GM13977 (cell line): ENCODE results near the gene ZSCAN5A.
"Not testable (repeated sequence)": the region's sequence is repeated elsewhere in the genome, so short reads cannot be mapped to it uniquely, and the experiment has no call there.

Experiments
- DNase-seq: peaks from one replicate; pipeline ENCODE4 v3.0.0; 2012; ENCODE audit warnings: low spot score
- in situ Hi-C: fragments of 300-500 bp; cut with MboI; formaldehyde crosslinking; loops from one replicate; pipeline ENCODE4 v1.12.0; 2022; ENCODE audit warnings: low sequenced_read_pairs, low pct_unique_long_range_greater_than_20kb, mixed read lengths, inconsistent platforms; ENCODE audit not compliant: unreplicated experiment
- TF ChIP-seq, protein P1 (sequence below): IDR thresholded peaks from 2 replicates; pipeline ENCODE4 v1.5.1; 2012; ENCODE audit warnings: mild to moderate bottlenecking, control low read depth; ENCODE audit not compliant: insufficient read depth; ENCODE audit errors: extremely low read depth, missing control alignments

ZSCAN5A gene

DNA sequence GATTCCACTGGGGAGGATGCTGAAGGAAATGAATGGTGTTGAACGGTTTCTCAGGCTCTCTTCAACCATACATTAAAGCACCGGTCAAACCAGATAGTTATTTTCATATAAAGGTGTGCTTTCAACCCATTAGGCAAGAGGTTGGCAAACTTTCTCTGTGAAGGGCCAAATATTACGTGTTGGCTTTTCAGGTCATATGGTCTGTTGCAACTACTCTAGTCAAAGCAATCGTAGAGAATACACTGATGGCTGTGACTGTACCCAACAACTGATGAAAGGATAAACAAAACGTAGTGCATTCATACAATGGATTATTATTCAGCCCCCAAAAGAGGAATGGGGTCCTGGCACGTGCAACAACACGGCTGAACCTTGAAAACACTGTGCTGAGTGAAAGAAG is 5.8 kb downstream of the ZSCAN5A start:
- TF ChIP-seq, protein P1, sequence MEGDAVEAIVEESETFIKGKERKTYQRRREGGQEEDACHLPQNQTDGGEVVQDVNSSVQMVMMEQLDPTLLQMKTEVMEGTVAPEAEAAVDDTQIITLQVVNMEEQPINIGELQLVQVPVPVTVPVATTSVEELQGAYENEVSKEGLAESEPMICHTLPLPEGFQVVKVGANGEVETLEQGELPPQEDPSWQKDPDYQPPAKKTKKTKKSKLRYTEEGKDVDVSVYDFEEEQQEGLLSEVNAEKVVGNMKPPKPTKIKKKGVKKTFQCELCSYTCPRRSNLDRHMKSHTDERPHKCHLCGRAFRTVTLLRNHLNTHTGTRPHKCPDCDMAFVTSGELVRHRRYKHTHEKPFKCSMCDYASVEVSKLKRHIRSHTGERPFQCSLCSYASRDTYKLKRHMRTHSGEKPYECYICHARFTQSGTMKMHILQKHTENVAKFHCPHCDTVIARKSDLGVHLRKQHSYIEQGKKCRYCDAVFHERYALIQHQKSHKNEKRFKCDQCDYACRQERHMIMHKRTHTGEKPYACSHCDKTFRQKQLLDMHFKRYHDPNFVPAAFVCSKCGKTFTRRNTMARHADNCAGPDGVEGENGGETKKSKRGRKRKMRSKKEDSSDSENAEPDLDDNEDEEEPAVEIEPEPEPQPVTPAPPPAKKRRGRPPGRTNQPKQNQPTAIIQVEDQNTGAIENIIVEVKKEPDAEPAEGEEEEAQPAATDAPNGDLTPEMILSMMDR = no peak
- DNase-seq = no peak
- in situ Hi-C loops = loop anchor here (25.0 kb wide), 1 partner anchor 621 kb away; the partner anchor contains the start of gene EPN1

DNA sequence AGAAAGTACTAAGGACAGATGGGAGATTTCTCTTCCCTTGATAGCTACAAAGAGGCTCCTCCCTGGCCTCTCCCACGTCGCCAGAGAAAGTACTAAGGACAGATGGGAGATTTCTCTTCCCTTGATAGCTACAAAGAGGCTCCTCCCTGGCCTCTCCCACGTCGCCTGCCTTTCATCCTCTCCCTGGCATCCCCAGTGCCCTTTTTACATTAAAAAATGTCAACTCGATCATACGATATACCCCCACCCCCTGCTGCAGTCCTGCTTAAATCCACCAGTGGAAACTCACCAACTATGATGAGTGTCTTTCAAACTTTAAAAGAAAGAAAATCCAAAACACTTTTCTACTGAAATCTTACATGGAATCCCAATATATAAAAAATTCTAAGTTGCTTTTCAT is 7.6 kb downstream of the ZSCAN5A start:
- DNase-seq = not testable (repeated sequence)
- in situ Hi-C loops = loop anchor here (25.0 kb wide), 1 partner anchor 620 kb away; the partner anchor contains the start of gene EPN1

DNA sequence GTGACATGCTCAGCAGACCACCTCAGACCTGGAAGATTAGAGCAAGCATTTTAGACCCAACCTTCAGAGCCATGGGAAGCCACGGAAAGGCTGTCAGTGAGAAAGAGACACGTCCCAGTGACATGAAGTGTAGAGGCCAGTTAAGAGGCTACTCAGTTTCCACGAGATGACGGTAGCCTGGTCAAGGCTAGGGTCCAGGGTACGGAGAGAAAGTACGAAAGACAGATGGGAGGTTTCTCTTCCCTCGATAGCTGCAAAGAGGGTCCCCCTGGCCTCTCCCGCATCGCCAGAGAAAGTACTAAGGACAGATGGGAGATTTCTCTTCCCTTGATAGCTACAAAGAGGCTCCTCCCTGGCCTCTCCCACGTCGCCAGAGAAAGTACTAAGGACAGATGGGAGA is 8.6 kb downstream of the ZSCAN5A start:
- in situ Hi-C loops = loop anchor here (25.0 kb wide), 1 partner anchor 619 kb away; the partner anchor contains the start of gene EPN1
- TF ChIP-seq, protein P1 = no peak
- DNase-seq = no peak

DNA sequence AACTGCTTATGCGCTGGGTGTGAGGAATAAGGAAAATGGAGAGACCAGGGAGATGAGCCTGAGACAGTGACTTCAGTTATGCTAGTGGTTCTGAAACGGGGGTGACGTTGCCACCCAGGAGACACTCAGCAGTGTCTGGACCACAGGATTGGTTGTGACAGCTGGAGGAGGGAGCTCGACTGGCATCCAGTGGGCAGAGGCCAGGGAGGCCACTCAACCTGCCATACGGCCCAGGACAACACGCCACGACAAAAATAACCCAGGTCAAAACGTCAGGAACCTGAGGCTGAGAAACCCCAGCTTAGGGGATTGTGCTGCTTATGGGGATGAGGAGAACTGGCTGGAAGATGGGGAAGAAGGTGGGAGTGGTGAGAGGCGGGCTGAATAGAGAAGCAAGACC is 10.4 kb downstream of the ZSCAN5A start:
- TF ChIP-seq, protein P1 = no peak
- in situ Hi-C loops = loop anchor here (25.0 kb wide), 1 partner anchor 617 kb away; the partner anchor contains the start of gene EPN1
- DNase-seq = no peak

DNA sequence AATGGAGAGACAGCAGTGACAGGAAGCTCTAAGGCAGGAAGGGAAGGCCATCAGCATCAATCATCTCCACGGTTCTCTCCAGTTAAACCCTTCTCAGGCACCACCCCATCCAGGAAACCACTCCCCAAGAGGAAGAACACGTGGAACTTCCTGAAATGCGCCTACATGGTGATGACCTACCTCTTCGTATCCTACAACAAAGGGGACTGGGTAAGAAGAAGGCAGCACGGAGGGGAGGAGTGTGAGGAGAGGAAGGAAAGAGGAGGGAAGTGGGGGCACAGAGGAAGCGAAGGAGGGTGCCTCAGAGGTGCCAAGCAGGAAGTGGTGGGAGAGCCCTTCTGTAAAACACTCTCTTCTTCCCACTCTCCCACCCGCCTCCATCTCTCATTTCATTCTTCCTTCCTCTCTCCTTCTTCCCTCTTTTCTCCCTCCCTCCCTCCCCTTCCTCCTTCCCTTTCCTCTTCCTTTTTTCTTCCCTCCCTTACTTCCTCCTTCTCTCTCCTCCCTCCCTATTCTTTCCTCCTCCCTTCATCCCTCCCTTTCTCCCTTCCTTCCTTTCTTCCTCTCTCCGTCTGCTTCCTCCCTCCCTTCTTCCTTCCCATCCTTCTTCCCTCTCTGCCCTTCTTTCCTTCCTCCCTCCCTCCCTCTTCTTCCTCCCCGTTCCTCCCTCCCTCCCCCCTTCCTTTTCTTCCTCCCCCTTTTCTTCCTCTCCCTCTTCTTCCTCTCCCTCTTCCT is 12.6 kb downstream of the ZSCAN5A start:
- in situ Hi-C loops = loop anchor here (25.0 kb wide), 1 partner anchor 615 kb away; the partner anchor contains the start of gene EPN1
- DNase-seq = no peak
- TF ChIP-seq, protein P1 = no peak

DNA sequence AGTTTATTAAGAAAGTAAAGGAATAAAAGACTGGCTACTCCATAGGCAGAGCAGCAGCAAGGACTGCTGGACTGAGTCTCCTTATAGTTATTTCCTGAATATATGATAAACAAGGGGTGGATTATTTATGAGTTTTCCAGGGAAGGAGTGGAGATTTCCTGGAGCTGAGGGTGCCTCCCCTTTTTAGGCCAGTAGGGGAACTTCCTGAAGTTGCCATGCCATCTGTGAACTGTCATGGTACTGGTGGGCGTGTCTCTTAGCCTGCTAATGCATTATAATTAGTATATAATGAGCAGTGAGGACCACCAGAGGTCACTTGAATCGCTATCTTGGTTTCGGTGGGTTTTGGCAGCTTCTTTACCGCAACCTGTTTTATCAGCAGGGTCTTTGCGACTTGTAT is 13.5 kb downstream of the ZSCAN5A start:
- in situ Hi-C loops = loop anchor here (25.0 kb wide), 1 partner anchor 614 kb away; the partner anchor contains the start of gene EPN1
- no peak for DNase-seq
- TF ChIP-seq, protein P1 = no peak

DNA sequence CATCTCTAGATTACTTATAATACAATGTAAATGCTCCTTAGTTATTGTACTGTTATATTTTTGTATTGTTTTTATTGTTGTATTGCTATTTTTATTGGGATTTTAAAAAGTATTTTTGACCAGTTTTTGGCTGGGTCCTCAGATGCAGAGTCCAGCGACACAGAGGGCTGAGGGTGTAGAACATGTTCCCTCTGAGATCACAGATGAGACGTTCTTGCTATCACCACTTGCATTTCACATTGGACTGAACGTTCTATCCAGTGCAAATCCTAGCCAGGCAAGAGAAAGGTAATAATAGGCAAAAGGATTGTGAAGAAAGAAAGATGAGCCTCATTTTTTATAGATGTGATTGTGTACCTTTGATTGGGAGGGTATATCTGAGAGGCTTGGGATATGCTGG is 15.0 kb downstream of the ZSCAN5A start:
- no peak for DNase-seq
- in situ Hi-C loops = loop anchor here (25.0 kb wide), 1 partner anchor 612 kb away; the partner anchor contains the start of gene EPN1
- TF ChIP-seq, protein P1 = no peak
